Endodermal cell (in vitro differentiated cells): ENCODE results near the gene CPN2. TPM values are rescaled to one million over a fixed set of nuclear protein-coding genes. Genes with fewer than 3 reads are reported as not detected.

Experiments used
- DNase-seq: peaks from one replicate; pipeline ENCODE4 v3.0.0-alpha.2; 2017
- H3K27ac ChIP-seq: 2 replicates; pipeline ENCODE4 v1.5.1; 2013; ENCODE audit warnings: mild to moderate bottlenecking, low read depth, low read length, moderate library complexity
- H3K27me3 ChIP-seq: 2 replicates; pipeline ENCODE4 v1.6.1; 2013; ENCODE audit warnings: mild to moderate bottlenecking, low read length, moderate library complexity; ENCODE audit not compliant: insufficient read depth, control insufficient read depth, poor library complexity, severe bottlenecking
- H3K36me3 ChIP-seq: 2 replicates; pipeline ENCODE4 v1.7.0; 2013; ENCODE audit warnings: mild to moderate bottlenecking, low read length, moderate library complexity; ENCODE audit not compliant: control insufficient read depth, insufficient read depth
- H3K4me1 ChIP-seq: one replicate; pipeline ENCODE4 v1.7.0; 2013; ENCODE audit warnings: low read length; ENCODE audit not compliant: control insufficient read depth, insufficient read depth
- H3K4me3 ChIP-seq: 2 replicates; pipeline ENCODE4 v1.5.1; 2013; ENCODE audit warnings: mild to moderate bottlenecking, low read length, moderate library complexity
- H3K9ac ChIP-seq: 2 replicates; pipeline ENCODE4 v1.6.1; 2013; ENCODE audit warnings: mild to moderate bottlenecking, low read length, moderate library complexity; ENCODE audit not compliant: poor library complexity, severe bottlenecking; ENCODE audit errors: extremely low read depth
- H3K9me3 ChIP-seq: 2 replicates; pipeline ENCODE4 v1.6.1; 2013; ENCODE audit warnings: mild to moderate bottlenecking, low read length, moderate library complexity; ENCODE audit not compliant: control insufficient read depth
- H3K27ac Mint-ChIP-seq: 2 replicates; pipeline ENCODE4 v1.8.0; 2020; ENCODE audit warnings: mixed read lengths
- H3K27me3 Mint-ChIP-seq: 2 replicates; pipeline ENCODE4 v1.8.0; 2021; ENCODE audit warnings: mild to moderate bottlenecking, mixed read lengths; ENCODE audit not compliant: insufficient read depth
- H3K36me3 Mint-ChIP-seq: 2 replicates; pipeline ENCODE4 v1.8.0; 2020; ENCODE audit warnings: low read depth, mixed read lengths
- H3K4me1 Mint-ChIP-seq: 2 replicates; pipeline ENCODE4 v1.8.0; 2020; ENCODE audit warnings: mixed read lengths
- H3K4me3 Mint-ChIP-seq: 2 replicates; pipeline ENCODE4 v1.8.0; 2020; ENCODE audit warnings: mild to moderate bottlenecking, moderate library complexity, mixed read lengths
- H3K9me3 Mint-ChIP-seq: 2 replicates; pipeline ENCODE4 v1.8.0; 2020; ENCODE audit warnings: mild to moderate bottlenecking, mixed read lengths
- CTCF ChIP-seq: fragments of 200-600 bp; sonication (generic); conservative IDR thresholded peaks from 2 replicates; pipeline ENCODE4 v1.5.0; 2021; ENCODE audit warnings: antibody characterized with exemption, mild to moderate bottlenecking
- WGBS, 2 experiments: methylation state at CpG; one replicate each; pipeline versions ENCODE4 v1.1.5 to v1.1.7; 2013; ENCODE audit warnings: missing lambda C conversion rate in 2 of 2, mixed read lengths in 1 of 2; ENCODE audit not compliant: insufficient coverage in 1 of 2, insufficient read length in 1 of 2; 5-methylcytosine and 5-hydroxymethylcytosine counted together
- total RNA-seq, 2 donors: library from RNA; stranded (reverse); fragmentation: NEBNext Ultra II Directional in 1 of 2; extraction: Animal tissue kit (Norgen Biotek cat#: 25700) in 1 of 2; gene quantifications; 2 replicates in 1 of 2; 3 replicates in 1 of 2; pipeline ENCODE4 v1.2.1, GENCODE V29; 2021

The CPN2 gene
- total RNA-seq, 2 donors from 2014 or later = 0.22 TPM; not detected in 1

DNA sequence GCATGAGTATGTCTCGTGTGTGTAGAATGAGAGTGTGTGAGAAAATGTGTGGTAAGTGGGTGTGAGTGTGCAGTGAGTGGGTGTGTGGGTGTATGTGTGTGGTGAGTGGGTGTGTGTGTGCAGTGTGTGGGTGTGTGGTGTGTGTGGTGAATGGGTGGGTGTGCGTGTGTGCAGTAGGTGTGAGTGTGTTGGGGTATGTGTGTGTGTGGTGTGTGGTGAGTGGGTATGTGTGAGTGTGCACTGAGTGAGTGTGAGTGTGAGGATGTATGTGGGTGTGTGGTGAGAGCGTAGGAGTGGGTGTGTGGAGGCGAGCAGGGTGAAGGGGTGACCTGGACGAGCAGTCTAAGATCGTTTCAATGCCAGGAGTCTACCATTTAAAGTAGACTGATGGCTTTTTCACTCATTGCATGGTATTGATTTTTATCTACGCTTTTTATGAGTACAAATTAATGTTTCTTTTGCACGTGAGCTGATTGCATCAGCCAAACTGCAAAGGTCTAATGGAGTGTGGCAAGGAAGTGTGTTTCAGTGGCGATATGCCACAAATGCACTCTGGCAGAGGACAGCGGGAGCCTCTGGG, 1.6 kb upstream of the CPN2 start:
- H3K36me3 ChIP-seq = no peaks in the 10 kb centered on the region
- peaks cover 26% of the 10 kb centered on the region for H3K27me3 Mint-ChIP-seq
- no peak for TF ChIP-seq CTCF
- no peak overlapping the region for H3K4me3 Mint-ChIP-seq
- no peaks in the 10 kb centered on the region for H3K36me3 Mint-ChIP-seq
- H3K4me3 ChIP-seq = no peak overlapping the region
- no peaks in the 10 kb centered on the region for H3K4me1 ChIP-seq
- peaks cover 6% of the 10 kb centered on the region for H3K4me1 Mint-ChIP-seq
- no peak overlapping the region for H3K27ac Mint-ChIP-seq
- no peak overlapping the region for H3K9ac ChIP-seq
- no peaks in the 10 kb centered on the region for H3K9me3 ChIP-seq
- WGBS, 2 experiments = 89 to 94% methylated on average over 9 to 10 of the region's 10 CpGs
- H3K9me3 Mint-ChIP-seq = no peaks in the 10 kb centered on the region
- DNase-seq = no peak
- H3K27ac ChIP-seq = no peak overlapping the region
- peaks cover 5% of the 10 kb centered on the region for H3K27me3 ChIP-seq

GRCh38 chr3:194351952-194352536, 916 bp upstream of the CPN2 start:
- 90 to 94% methylated on average over 9 to 14 of the region's 14 CpGs for WGBS, 2 experiments
- Histone ChIP-seq H3K27ac (no peak overlapping the region), H3K36me3 (no peaks in the 10 kb centered on the region), H3K27me3 (peaks cover 5% of the 10 kb centered on the region), H3K9me3 (no peaks in the 10 kb centered on the region), H3K9ac (no peak overlapping the region), H3K4me3 (no peak overlapping the region), H3K4me1 (no peaks in the 10 kb centered on the region)
- no peaks in the 10 kb centered on the region for H3K36me3 Mint-ChIP-seq
- H3K4me1 Mint-ChIP-seq = peaks cover 6% of the 10 kb centered on the region
- H3K4me3 Mint-ChIP-seq = no peak overlapping the region
- DNase-seq = no peak
- peaks cover 19% of the 10 kb centered on the region for H3K27me3 Mint-ChIP-seq
- H3K9me3 Mint-ChIP-seq = no peaks in the 10 kb centered on the region
- no peak for TF ChIP-seq CTCF
- H3K27ac Mint-ChIP-seq = no peak overlapping the region

GRCh38 chr3:194350726-194351071, 429 bp downstream of the CPN2 start:
- H3K27ac ChIP-seq = no peak overlapping the region
- H3K9ac ChIP-seq = no peak overlapping the region
- H3K9me3 Mint-ChIP-seq = no peaks in the 10 kb centered on the region

More at GRCh38 chr3:194350726-194351071, 429 bp downstream of the CPN2 start:
- no peak for DNase-seq
- Histone ChIP-seq H3K27me3 (no peaks in the 10 kb centered on the region), H3K4me1 (no peaks in the 10 kb centered on the region), H3K36me3 (no peaks in the 10 kb centered on the region), H3K4me3 (no peak overlapping the region), H3K9me3 (no peaks in the 10 kb centered on the region)
- H3K4me3 Mint-ChIP-seq = no peak overlapping the region
- 86 to 100% methylated on average over 1 to 2 of the region's 3 CpGs for WGBS, 2 experiments
- no peaks in the 10 kb centered on the region for H3K36me3 Mint-ChIP-seq
- peak overlapping the region; percentile 96 for H3K27ac Mint-ChIP-seq
- no peak for TF ChIP-seq CTCF
- H3K4me1 Mint-ChIP-seq = peaks cover 6% of the 10 kb centered on the region
- peaks cover 13% of the 10 kb centered on the region for H3K27me3 Mint-ChIP-seq
